DND-41 (cell line): Measurements from ENCODE around the gene ITGA11.

ENCODE experiments used
- ATAC-seq: fragments of 200-7000 bp; cut with Tn5 transposase; 3 replicates; pipeline ENCODE4 v1.9.1; 2021; ENCODE audit warnings: low read depth; ENCODE audit not compliant: insufficient read depth
- DNase-seq: peaks from one replicate; pipeline ENCODE4 v3.0.0-alpha.2; 2020
- H2AFZ ChIP-seq: 2 replicates; pipeline ENCODE4 v1.6.0; 2012; ENCODE audit warnings: low read depth, low read length
- H3K27ac ChIP-seq: 2 replicates; pipeline ENCODE4 v1.5.1; 2012; ENCODE audit warnings: low read length, inconsistent platforms
- H3K27me3 ChIP-seq: fragments of 200-600 bp; sonication (generic); 2 replicates; pipeline ENCODE4 v1.6.0; 2012; ENCODE audit warnings: low read length, mild to moderate bottlenecking, inconsistent platforms; ENCODE audit not compliant: insufficient read depth, poor library complexity
- H3K36me3 ChIP-seq: 2 replicates; pipeline ENCODE4 v1.5.1; 2012; ENCODE audit warnings: low read length, inconsistent platforms; ENCODE audit not compliant: insufficient read depth
- H3K4me1 ChIP-seq: 2 replicates; pipeline ENCODE4 v1.5.1; 2012; ENCODE audit warnings: mild to moderate bottlenecking, low read length; ENCODE audit not compliant: insufficient read depth
- H3K4me2 ChIP-seq: 2 replicates; pipeline ENCODE4 v1.6.0; 2012; ENCODE audit warnings: mild to moderate bottlenecking, moderate library complexity, low read length, inconsistent platforms; ENCODE audit not compliant: insufficient read depth
- H3K4me3 ChIP-seq, 2 experiments: fragments of 200-600 bp in 1 of 2; shearing (Covaris generic) in 1 of 2; 2 replicates each; pipeline ENCODE4 v1.5.1; 2012 to 2016; ENCODE audit warnings: inconsistent platforms in 2 of 2, low read length in 2 of 2, mild to moderate bottlenecking in 2 of 2, low read depth in 1 of 2, moderate library complexity in 1 of 2
- H3K79me2 ChIP-seq: 2 replicates; pipeline ENCODE4 v1.6.0; 2012; ENCODE audit warnings: low read length, inconsistent platforms; ENCODE audit not compliant: insufficient read depth
- H3K9ac ChIP-seq: 2 replicates; pipeline ENCODE4 v1.6.0; 2012; ENCODE audit warnings: low read depth, mild to moderate bottlenecking, inconsistent platforms, low read length, moderate library complexity
- H3K9me3 ChIP-seq: 2 replicates; pipeline ENCODE4 v1.5.1; 2012; ENCODE audit warnings: low read length, moderate library complexity, mild to moderate bottlenecking, inconsistent platforms; ENCODE audit not compliant: insufficient read depth, severe bottlenecking
- H4K20me1 ChIP-seq: 2 replicates; pipeline ENCODE4 v1.6.0; 2012; ENCODE audit warnings: low read length; ENCODE audit not compliant: insufficient read depth
- CTCF ChIP-seq: IDR thresholded peaks from 2 replicates; pipeline ENCODE4 v1.5.1; 2012; ENCODE audit warnings: borderline replicate concordance, low read length, moderate library complexity, mild to moderate bottlenecking; ENCODE audit not compliant: poor library complexity, severe bottlenecking; ENCODE audit errors: extremely low read depth
- EZH2 ChIP-seq: IDR thresholded peaks from 3 replicates; pipeline ENCODE4 v1.6.1; 2012; ENCODE audit warnings: borderline replicate concordance, low read depth, mild to moderate bottlenecking, moderate library complexity, low read length, inconsistent platforms; ENCODE audit not compliant: severe bottlenecking

The ITGA11 gene

GRCh38 chr15:68299436-68299835 is 132.5 kb downstream of the ITGA11 start:
- Histone ChIP-seq H3K9ac (0 out of 2 replicates have a peak overlapping the region, but pooled peaks have one; percentile 27), H3K27ac (peak overlapping the region; percentile 39; the same call in 1 of the 2 replicates), H3K9me3 (no peaks in the 10 kb centered on the region), H3K36me3 (0 out of 2 replicates have a peak, but pooled peaks cover 6% of the 10 kb centered on the region), H3K27me3 (no peaks in the 10 kb centered on the region), H3K4me1 (peaks cover 21% of the 10 kb centered on the region), H2AFZ (peak overlapping the region; percentile 62), H3K4me2 (peak overlapping the region; percentile 59), H4K20me1 (no peaks in the 10 kb centered on the region; the same call in 1 of the 2 replicates), H3K79me2 (no peaks in the 10 kb centered on the region), H3K4me3 (no peak overlapping the region)
- no peak for TF ChIP-seq CTCF
- TF ChIP-seq EZH2: no peak
- ATAC-seq: peak; percentile 6; the same call in 1 of the 3 replicates
- DNase-seq: no peak

- Histone ChIP-seq H3K79me2 (no peaks in the 10 kb centered on the region), H3K4me1 (peaks cover 21% of the 10 kb centered on the region), H3K4me2 (peak overlapping the region; percentile 59), H3K27ac (peak overlapping the region; percentile 53), H3K27me3 (no peaks in the 10 kb centered on the region), H3K9ac (peak overlapping the region; percentile 27; the same call in 1 of the 2 replicates), H2AFZ (peak overlapping the region; percentile 66), H3K36me3 (0 out of 2 replicates have a peak, but pooled peaks cover 6% of the 10 kb centered on the region), H3K4me3 (peak overlapping the region in 1 of 2 experiments; percentile 44; a peak in 2 of 4 replicates), H3K9me3 (no peaks in the 10 kb centered on the region), H4K20me1 (no peaks in the 10 kb centered on the region; the same call in 1 of the 2 replicates)
- DNase-seq (peak; percentile 42), ATAC-seq (peak; percentile 84)
- no peak for TF ChIP-seq CTCF
- TF ChIP-seq EZH2: no peak
Observed at GRCh38 chr15:68298882-68299381, 133.0 kb downstream of the ITGA11 start.

- Histone ChIP-seq H3K4me3 (no peak overlapping the region), H3K36me3 (0 out of 2 replicates have a peak, but pooled peaks cover 6% of the 10 kb centered on the region), H3K4me1 (peaks cover 21% of the 10 kb centered on the region), H3K4me2 (peak overlapping the region; percentile 59), H3K27me3 (no peaks in the 10 kb centered on the region), H3K9ac (no peak overlapping the region), H4K20me1 (no peaks in the 10 kb centered on the region; the same call in 1 of the 2 replicates), H2AFZ (no peak overlapping the region; the same call in 1 of the 2 replicates), H3K79me2 (no peaks in the 10 kb centered on the region), H3K9me3 (no peaks in the 10 kb centered on the region), H3K27ac (no peak overlapping the region)
- TF ChIP-seq CTCF (no peak), EZH2 (no peak)
- ATAC-seq: no peak
- no peak for DNase-seq
Observed at GRCh38 chr15:68298336-68298735, 133.6 kb downstream of the ITGA11 start.
